ENCODE results near the gene CACNA1B.

The CACNA1B gene

GRCh38 chr9:137919649-137920141, 42.1 kb downstream of the CACNA1B start:
- Histone ChIP-seq H3K27ac (replicated peaks) (no peak overlapping the region), H3K4me3 (replicated peaks; ENCODE audit: insufficient read depth, low read length) (no peak overlapping the region), H3K27me3 (ENCODE audit: insufficient read depth, poor library complexity, severe bottlenecking) (no peaks in the 10 kb centered on the region)
- DNase-seq (ENCODE audit: low read depth in 1 of 2, low spot score in 1 of 2) = no peak
- TF ChIP-seq GABPA (IDR thresholded peaks at IDR 0.05; ENCODE audit: low read depth) (no peak), POLR2AphosphoS5 (IDR thresholded peaks at IDR 0.05; ENCODE audit: low read depth) (no peak), REST (IDR thresholded peaks at IDR 0.05; ENCODE audit: insufficient replicate concordance, low read depth) (no peak), CTCF (IDR thresholded peaks at IDR 0.05; ENCODE audit: insufficient read depth, low read length) (no peak), SPI1 (IDR thresholded peaks at IDR 0.05; ENCODE audit: borderline replicate concordance, low read depth) (no peak)

- Histone ChIP-seq H3K27me3 (ENCODE audit: insufficient read depth, poor library complexity, severe bottlenecking) (no peaks in the 10 kb centered on the region), H3K27ac (replicated peaks) (no peak overlapping the region), H3K4me3 (replicated peaks; ENCODE audit: insufficient read depth, low read length) (no peak overlapping the region)
- TF ChIP-seq REST (IDR thresholded peaks at IDR 0.05; ENCODE audit: insufficient replicate concordance, low read depth) = no peak
- no peak for TF ChIP-seq CTCF (IDR thresholded peaks at IDR 0.05; ENCODE audit: insufficient read depth, low read length)
- no peak for TF ChIP-seq POLR2AphosphoS5 (IDR thresholded peaks at IDR 0.05; ENCODE audit: low read depth)
- no peak for TF ChIP-seq GABPA (IDR thresholded peaks at IDR 0.05; ENCODE audit: low read depth)
- DNase-seq (ENCODE audit: low read depth in 1 of 2, low spot score in 1 of 2) = no peak
These were observed 43.2 kb downstream of the CACNA1B start for GRCh38 chr9:137920753-137921152.

GRCh38 chr9:137924169-137924568, 46.6 kb downstream of the CACNA1B start:
- Histone ChIP-seq H3K27ac (replicated peaks) (no peak overlapping the region), H3K4me3 (replicated peaks; ENCODE audit: insufficient read depth, low read length) (no peak overlapping the region), H3K27me3 (ENCODE audit: insufficient read depth, poor library complexity, severe bottlenecking) (no peaks in the 10 kb centered on the region)
- no peak for DNase-seq (ENCODE audit: low read depth in 1 of 2, low spot score in 1 of 2)
- TF ChIP-seq POLR2AphosphoS5 (IDR thresholded peaks at IDR 0.05; ENCODE audit: low read depth) (no peak), CTCF (IDR thresholded peaks at IDR 0.05; ENCODE audit: insufficient read depth, low read length) (no peak), SPI1 (IDR thresholded peaks at IDR 0.05; ENCODE audit: borderline replicate concordance, low read depth) (no peak), REST (IDR thresholded peaks at IDR 0.05; ENCODE audit: insufficient replicate concordance, low read depth) (no peak), GABPA (IDR thresholded peaks at IDR 0.05; ENCODE audit: low read depth) (no peak)
